ENCODE results near the gene XRCC1.

DNA sequence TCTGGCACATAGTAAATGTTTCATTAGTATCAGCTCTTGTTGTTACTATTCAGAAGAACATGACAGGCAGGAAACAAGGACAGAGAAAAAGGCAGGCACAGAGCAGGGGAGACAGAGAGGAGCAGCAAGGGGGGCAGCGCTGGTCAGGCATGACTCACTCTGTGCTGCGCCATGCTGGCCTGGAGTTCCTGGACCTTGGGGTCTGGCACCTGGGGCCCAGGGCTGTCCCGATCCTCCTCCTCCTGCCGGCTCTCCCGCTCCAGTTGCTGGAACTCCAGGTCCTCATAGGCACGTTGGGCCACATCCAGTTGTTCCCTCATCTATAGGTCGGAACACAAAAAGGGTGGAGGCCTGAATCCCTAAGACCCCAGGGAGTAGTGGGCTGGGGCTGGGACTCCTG, 78.4 kb downstream of the XRCC1 start:
- no peak for TF ChIP-seq ZNF274 (IDR thresholded peaks at IDR 0.05; ENCODE audit: low read depth, low read length)
- no peak for TF ChIP-seq YY1 (IDR thresholded peaks at IDR 0.05; ENCODE audit: insufficient read depth, insufficient read length)
- no peak for TF ChIP-seq SUZ12 (IDR thresholded peaks at IDR 0.05; ENCODE audit: extremely low read depth, insufficient read depth, insufficient read length)

All from NT2/D1 (cell line).